H9 (cell line): Measurements from ENCODE around the gene ZNF385D. TPM values are rescaled to one million over a fixed set of nuclear protein-coding genes. Genes with fewer than 3 reads are reported as not detected.

ENCODE experiments used
- DNase-seq: peaks from one replicate; pipeline ENCODE4 v3.0.0-alpha.2; 2017
- H2AFZ ChIP-seq: one replicate; pipeline ENCODE4 v1.6.1; 2013; ENCODE audit warnings: mild to moderate bottlenecking, low read length, control low read depth, moderate library complexity
- H2AK5ac ChIP-seq: 2 replicates; pipeline ENCODE4 v1.6.1; 2013; ENCODE audit warnings: low read length, control low read depth, mixed read lengths; ENCODE audit not compliant: insufficient read length
- H2BK120ac ChIP-seq: one replicate; pipeline ENCODE4 v1.6.1; 2013; ENCODE audit warnings: low read depth, mild to moderate bottlenecking, low read length, control low read depth, inconsistent platforms; ENCODE audit not compliant: poor library complexity, severe bottlenecking
- H2BK12ac ChIP-seq: 2 replicates; pipeline ENCODE4 v1.6.1; 2013; ENCODE audit warnings: low read length, control low read depth, mixed read lengths, low read depth; ENCODE audit not compliant: insufficient read length
- H2BK15ac ChIP-seq: 2 replicates; pipeline ENCODE4 v1.6.1; 2013; ENCODE audit warnings: low read depth, low read length, control low read depth
- H2BK20ac ChIP-seq: one replicate; pipeline ENCODE4 v1.6.1; 2013; ENCODE audit warnings: low read depth, mild to moderate bottlenecking, low read length, control low read depth, inconsistent platforms; ENCODE audit not compliant: poor library complexity, severe bottlenecking
- H2BK5ac ChIP-seq: 2 replicates; pipeline ENCODE4 v1.6.1; 2013; ENCODE audit warnings: low read length, control low read depth, mixed read lengths; ENCODE audit not compliant: insufficient read length
- H3K14ac ChIP-seq: 2 replicates; pipeline ENCODE4 v1.6.1; 2013; ENCODE audit warnings: low read length, control low read depth; ENCODE audit not compliant: insufficient read depth
- H3K18ac ChIP-seq: 2 replicates; pipeline ENCODE4 v1.6.1; 2013; ENCODE audit warnings: low read depth, mild to moderate bottlenecking, mixed read lengths, low read length, control low read depth; ENCODE audit not compliant: insufficient read length
- H3K23ac ChIP-seq: 2 replicates; pipeline ENCODE4 v1.6.1; 2013; ENCODE audit warnings: low read length, control low read depth, mixed read lengths, low read depth; ENCODE audit not compliant: insufficient read length
- H3K23me2 ChIP-seq: 2 replicates; pipeline ENCODE4 v1.6.1; 2013; ENCODE audit warnings: low read depth, mild to moderate bottlenecking, mixed read lengths, low read length, control low read depth; ENCODE audit not compliant: insufficient read length, poor library complexity, severe bottlenecking
- H3K27ac ChIP-seq: 2 replicates; pipeline ENCODE4 v1.5.1; 2013; ENCODE audit warnings: low read length, control low read depth, mixed read lengths, low read depth; ENCODE audit not compliant: insufficient read length
- H3K27me3 ChIP-seq: 2 replicates; pipeline ENCODE4 v1.6.1; 2013; ENCODE audit warnings: low read length, control low read depth, inconsistent platforms; ENCODE audit not compliant: insufficient read depth
- H3K4ac ChIP-seq: 2 replicates; pipeline ENCODE4 v1.6.1; 2013; ENCODE audit warnings: low read depth, mild to moderate bottlenecking, control low read depth, inconsistent platforms, low read length, moderate library complexity
- H3K4me1 ChIP-seq: 2 replicates; pipeline ENCODE4 v1.6.1; 2013; ENCODE audit warnings: low read length, control low read depth, inconsistent platforms; ENCODE audit not compliant: insufficient read depth
- H3K4me2 ChIP-seq: 2 replicates; pipeline ENCODE4 v1.6.1; 2013; ENCODE audit warnings: low read length, control low read depth, mixed read lengths; ENCODE audit not compliant: insufficient read length, insufficient read depth
- H3K56ac ChIP-seq: 2 replicates; pipeline ENCODE4 v1.6.1; 2013; ENCODE audit warnings: low read depth, mild to moderate bottlenecking, mixed read lengths, low read length, control low read depth; ENCODE audit not compliant: insufficient read length
- H3K79me1 ChIP-seq: 2 replicates; pipeline ENCODE4 v1.6.1; 2013; ENCODE audit warnings: low read depth, mild to moderate bottlenecking, moderate library complexity, low read length, control low read depth, inconsistent platforms; ENCODE audit not compliant: insufficient read depth, poor library complexity, severe bottlenecking
- H3K79me2 ChIP-seq: 2 replicates; pipeline ENCODE4 v1.6.1; 2013; ENCODE audit warnings: low read length, control low read depth, inconsistent platforms; ENCODE audit not compliant: insufficient read depth
- H3K9ac ChIP-seq: 2 replicates; pipeline ENCODE4 v1.6.1; 2013; ENCODE audit warnings: low read length, control low read depth, mixed read lengths; ENCODE audit not compliant: insufficient read length; ENCODE audit errors: extremely low read depth
- H3K9me3 ChIP-seq: one replicate; pipeline ENCODE4 v1.6.1; 2013; ENCODE audit warnings: low read depth, low read length, inconsistent platforms; ENCODE audit not compliant: control insufficient read depth
- H3T11ph ChIP-seq: one replicate; pipeline ENCODE4 v1.6.1; 2013; ENCODE audit warnings: mild to moderate bottlenecking, low read length, control low read depth, inconsistent platforms
- H4K20me1 ChIP-seq: one replicate; pipeline ENCODE4 v1.6.1; 2013; ENCODE audit not compliant: control insufficient read depth, insufficient read length, insufficient read depth
- H4K5ac ChIP-seq: 2 replicates; pipeline ENCODE4 v1.6.1; 2013; ENCODE audit warnings: low read depth, mild to moderate bottlenecking, mixed read lengths, low read length, control low read depth; ENCODE audit not compliant: insufficient read length
- H4K8ac ChIP-seq: replicated peaks from 2 replicates; pipeline ENCODE4 v1.6.1; 2013; ENCODE audit warnings: low read length, control low read depth, mixed read lengths, low read depth; ENCODE audit not compliant: insufficient read length
- H4K91ac ChIP-seq: 2 replicates; pipeline ENCODE4 v1.6.1; 2013; ENCODE audit warnings: low read depth, mild to moderate bottlenecking, moderate library complexity, mixed read lengths, low read length, control low read depth; ENCODE audit not compliant: insufficient read length
- H3K27ac Mint-ChIP-seq, 3 experiments: 2 replicates in 2 of 3; 3 replicates in 1 of 3; pipeline ENCODE4 v1.8.0; 2020 to 2021; ENCODE audit warnings: mixed read lengths in 3 of 3, mild to moderate bottlenecking in 1 of 3, moderate library complexity in 1 of 3
- H3K27me3 Mint-ChIP-seq: 2 replicates; pipeline ENCODE4 v1.8.0; 2021; ENCODE audit warnings: low read depth, mild to moderate bottlenecking, moderate library complexity, mixed read lengths
- H3K36me3 Mint-ChIP-seq, 3 experiments: 2 replicates in 2 of 3; 3 replicates in 1 of 3; pipeline ENCODE4 v1.8.0; 2020 to 2021; ENCODE audit warnings: low read depth in 3 of 3, mixed read lengths in 3 of 3; ENCODE audit not compliant: insufficient read depth in 1 of 3
- H3K4me1 Mint-ChIP-seq, 2 experiments: 2 replicates each; pipeline ENCODE4 v1.8.0; 2020; ENCODE audit warnings: mixed read lengths in 2 of 2
- H3K4me3 Mint-ChIP-seq, 2 experiments: 2 replicates in 1 of 2; 3 replicates in 1 of 2; pipeline ENCODE4 v1.8.0; 2020 to 2021; ENCODE audit warnings: mild to moderate bottlenecking in 2 of 2, mixed read lengths in 2 of 2, moderate library complexity in 1 of 2
- H3K9me3 Mint-ChIP-seq, 2 experiments: 2 replicates in 1 of 2; 3 replicates in 1 of 2; pipeline ENCODE4 v1.8.0; 2020; ENCODE audit warnings: mild to moderate bottlenecking in 2 of 2, mixed read lengths in 2 of 2, moderate library complexity in 1 of 2
- WGBS: extraction: QIAGEN DNeasy Blood & Tissue Kit; methylation state at CpG from one replicate; pipeline ENCODE4 v1.1.7; 2013; ENCODE audit warnings: missing lambda C conversion rate, low lambda C conversion rate, mixed read lengths; ENCODE audit not compliant: insufficient read length; ENCODE audit errors: extremely low coverage; 5-methylcytosine and 5-hydroxymethylcytosine counted together
- total RNA-seq: library from RNA; stranded (reverse); gene quantifications from 2 replicates; pipeline ENCODE4 v1.2.1, GENCODE V29; 2021
- TF ChIP-seq, protein P1 (sequence below): fragments of 200-600 bp; sonication (generic); conservative IDR thresholded peaks from 3 replicates; pipeline ENCODE4 v1.8.0; 2021; ENCODE audit warnings: antibody characterized with exemption, mild to moderate bottlenecking

The ZNF385D gene
- total RNA-seq, 1 experiment from 2014 or later = 1.5 TPM

DNA sequence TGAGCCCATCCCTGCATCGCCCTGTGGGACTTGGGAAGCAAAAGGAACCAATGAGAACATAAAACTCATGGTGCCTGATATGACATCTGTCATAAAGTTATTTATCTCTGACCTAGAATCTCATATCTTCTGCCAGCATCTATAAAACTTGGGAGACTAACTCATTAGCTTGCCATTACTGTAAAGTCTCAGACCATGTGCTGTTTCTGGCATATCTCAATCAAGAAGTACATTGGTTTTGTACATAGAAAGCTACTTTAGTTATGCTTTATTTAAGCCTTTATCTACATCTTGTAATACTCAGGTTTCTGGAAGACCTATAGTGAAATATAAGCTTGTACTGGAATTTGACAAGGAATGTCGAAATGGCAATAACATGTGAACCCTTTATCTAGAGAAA is 112.5 kb downstream of the ZNF385D start:
- peaks cover 6 to 7% of the 10 kb centered on the region in 2 experiments for H3K4me1 Mint-ChIP-seq
- H3K4me3 Mint-ChIP-seq = no peak overlapping the region
- no peaks in the 10 kb centered on the region for H3K23me2 ChIP-seq

More for the DNA sequence above, 112.5 kb downstream of the ZNF385D start:
- no peak overlapping the region for H4K91ac ChIP-seq
- H2BK12ac ChIP-seq = no peak overlapping the region
- no peaks in the 10 kb centered on the region for H3K79me1 ChIP-seq
- no peak overlapping the region for H2BK15ac ChIP-seq
- no peak overlapping the region for H2BK120ac ChIP-seq
- H3K14ac ChIP-seq = no peak overlapping the region
- no peak overlapping the region for H3K4me2 ChIP-seq
- H3K79me2 ChIP-seq = no peaks in the 10 kb centered on the region
- Mint-ChIP-seq H3K9me3 (no peaks in the 10 kb centered on the region; a peak in 2 of 5 replicates), H3K27me3 (no peaks in the 10 kb centered on the region), H3K36me3 (0 out of 7 replicates have a peak, but pooled peaks cover 0 to 3% (median 0%) of the 10 kb centered on the region in 3 experiments), H3K27ac (no peak overlapping the region)
- no peak overlapping the region for H3K4ac ChIP-seq
- no peaks in the 10 kb centered on the region for H3K27me3 ChIP-seq
- no peak overlapping the region for H4K5ac ChIP-seq
- H2BK20ac ChIP-seq = no peak overlapping the region
- no peak for DNase-seq
- H4K20me1 ChIP-seq = no peaks in the 10 kb centered on the region
- no peak overlapping the region for H2AK5ac ChIP-seq
- no peak overlapping the region for H3K9ac ChIP-seq
- no peak overlapping the region for H3K27ac ChIP-seq
- no peak overlapping the region for H2AFZ ChIP-seq
- WGBS = no CpG with 5 or more reads among the region's 2 CpGs
- H3T11ph ChIP-seq = no peak overlapping the region
- no peak overlapping the region for H3K23ac ChIP-seq
- peaks cover 3% of the 10 kb centered on the region; the same call in 1 of the 2 replicates for H3K4me1 ChIP-seq
- no peak overlapping the region for H2BK5ac ChIP-seq
- no peak overlapping the region for H3K18ac ChIP-seq
- no peaks in the 10 kb centered on the region for H3K9me3 ChIP-seq
- TF ChIP-seq, protein P1, sequence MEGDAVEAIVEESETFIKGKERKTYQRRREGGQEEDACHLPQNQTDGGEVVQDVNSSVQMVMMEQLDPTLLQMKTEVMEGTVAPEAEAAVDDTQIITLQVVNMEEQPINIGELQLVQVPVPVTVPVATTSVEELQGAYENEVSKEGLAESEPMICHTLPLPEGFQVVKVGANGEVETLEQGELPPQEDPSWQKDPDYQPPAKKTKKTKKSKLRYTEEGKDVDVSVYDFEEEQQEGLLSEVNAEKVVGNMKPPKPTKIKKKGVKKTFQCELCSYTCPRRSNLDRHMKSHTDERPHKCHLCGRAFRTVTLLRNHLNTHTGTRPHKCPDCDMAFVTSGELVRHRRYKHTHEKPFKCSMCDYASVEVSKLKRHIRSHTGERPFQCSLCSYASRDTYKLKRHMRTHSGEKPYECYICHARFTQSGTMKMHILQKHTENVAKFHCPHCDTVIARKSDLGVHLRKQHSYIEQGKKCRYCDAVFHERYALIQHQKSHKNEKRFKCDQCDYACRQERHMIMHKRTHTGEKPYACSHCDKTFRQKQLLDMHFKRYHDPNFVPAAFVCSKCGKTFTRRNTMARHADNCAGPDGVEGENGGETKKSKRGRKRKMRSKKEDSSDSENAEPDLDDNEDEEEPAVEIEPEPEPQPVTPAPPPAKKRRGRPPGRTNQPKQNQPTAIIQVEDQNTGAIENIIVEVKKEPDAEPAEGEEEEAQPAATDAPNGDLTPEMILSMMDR = no peak
- H3K56ac ChIP-seq = no peak overlapping the region
- H4K8ac ChIP-seq = no peak overlapping the region
